A673 (cell line): Measurements from ENCODE around the gene ABCA7.

Source experiments
- EZH2 ChIP-seq: fragments of 200-600 bp; sonication (generic); IDR thresholded peaks from 2 replicates; pipeline ENCODE4 v1.6.1; 2017; ENCODE audit warnings: borderline replicate concordance, low read depth, mild to moderate bottlenecking, mixed read lengths, antibody characterized with exemption, low read length; ENCODE audit not compliant: poor library complexity, severe bottlenecking
- TF ChIP-seq, protein P1 (sequence below): fragments of 300-800, 200-600 bp; sonication (generic); conservative IDR thresholded peaks from 2 replicates; pipeline ENCODE4 v1.5.1; 2017; ENCODE audit warnings: low read depth, mild to moderate bottlenecking, antibody characterized with exemption, low read length, moderate library complexity, mixed read lengths

DNA sequence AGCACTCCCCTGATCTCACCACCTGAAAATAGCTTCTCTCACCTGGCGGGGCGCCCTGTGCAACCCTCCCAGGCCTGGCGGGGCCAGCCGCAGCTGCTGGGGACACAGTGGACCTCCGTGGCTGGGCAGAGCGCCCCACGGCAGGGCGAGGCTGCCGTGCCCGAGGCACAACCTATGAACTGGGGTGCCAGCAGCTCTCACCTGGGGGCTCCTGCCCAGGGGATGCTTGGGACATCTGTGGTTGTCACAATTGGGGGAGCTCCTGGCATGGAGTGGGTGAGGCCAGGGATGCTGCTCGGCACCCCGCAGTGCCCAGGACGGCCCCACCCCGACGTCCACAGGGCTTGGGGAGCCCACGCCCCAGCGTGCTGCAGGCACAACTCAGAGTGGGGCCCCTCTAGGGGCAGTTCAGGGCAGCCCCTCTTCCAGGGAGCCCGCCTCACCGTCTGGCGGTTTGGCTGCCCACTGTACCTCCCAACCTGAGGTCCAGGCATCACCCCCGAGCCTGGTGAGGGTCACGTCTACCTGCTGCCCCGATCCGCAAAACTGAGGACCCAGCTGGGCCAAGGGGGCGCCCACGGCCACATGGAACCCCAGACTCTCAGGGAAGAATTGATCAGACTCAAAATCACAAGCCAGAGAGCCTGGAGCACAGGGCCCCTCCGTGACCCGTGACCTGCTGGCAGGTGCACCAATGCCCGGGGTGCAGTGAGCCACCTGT, 24.7 kb upstream of the ABCA7 start:
- TF ChIP-seq, protein P1, sequence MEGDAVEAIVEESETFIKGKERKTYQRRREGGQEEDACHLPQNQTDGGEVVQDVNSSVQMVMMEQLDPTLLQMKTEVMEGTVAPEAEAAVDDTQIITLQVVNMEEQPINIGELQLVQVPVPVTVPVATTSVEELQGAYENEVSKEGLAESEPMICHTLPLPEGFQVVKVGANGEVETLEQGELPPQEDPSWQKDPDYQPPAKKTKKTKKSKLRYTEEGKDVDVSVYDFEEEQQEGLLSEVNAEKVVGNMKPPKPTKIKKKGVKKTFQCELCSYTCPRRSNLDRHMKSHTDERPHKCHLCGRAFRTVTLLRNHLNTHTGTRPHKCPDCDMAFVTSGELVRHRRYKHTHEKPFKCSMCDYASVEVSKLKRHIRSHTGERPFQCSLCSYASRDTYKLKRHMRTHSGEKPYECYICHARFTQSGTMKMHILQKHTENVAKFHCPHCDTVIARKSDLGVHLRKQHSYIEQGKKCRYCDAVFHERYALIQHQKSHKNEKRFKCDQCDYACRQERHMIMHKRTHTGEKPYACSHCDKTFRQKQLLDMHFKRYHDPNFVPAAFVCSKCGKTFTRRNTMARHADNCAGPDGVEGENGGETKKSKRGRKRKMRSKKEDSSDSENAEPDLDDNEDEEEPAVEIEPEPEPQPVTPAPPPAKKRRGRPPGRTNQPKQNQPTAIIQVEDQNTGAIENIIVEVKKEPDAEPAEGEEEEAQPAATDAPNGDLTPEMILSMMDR, result no peak
- no peak for TF ChIP-seq EZH2
